Panc1 (cell line): ENCODE data around the gene FGD2. TPM values are rescaled to one million over a fixed set of nuclear protein-coding genes. Genes with fewer than 3 reads are reported as not detected.

ENCODE experiments used
- ATAC-seq: fragments of 200-7000 bp; cut with Tn5 transposase; 2 replicates; pipeline ENCODE4 v1.9.1; 2020; ENCODE audit warnings: mild to moderate bottlenecking, moderate library complexity
- BruUV-seq: library from RNA; stranded (reverse); fragments of 400-500 nt; replicated peaks from 2 replicates; lab custom pipeline; 2021; lab: Mats Ljungman, UMichigan
- CTCF ChIA-PET: fragments of 300-600 bp; sonication (Branson Sonifier 250); formaldehyde crosslinking; loops from one replicate; lab custom pipeline; 2022; ENCODE audit warnings: antibody characterized with exemption; lab: Charles Lee
- POLR2A ChIA-PET: fragments of 300-600 bp; sonication (Branson Sonifier 250); formaldehyde crosslinking; loops from one replicate; lab custom pipeline; 2022; ENCODE audit warnings: antibody characterized with exemption; lab: Charles Lee
- DNase-seq: peaks from one replicate; pipeline ENCODE4 v3.0.0-alpha.2; 2010; ENCODE audit warnings: low read depth, low spot score
- H3K27ac ChIP-seq: 2 replicates; pipeline ENCODE4 v1.5.1; 2011; ENCODE audit warnings: mild to moderate bottlenecking, low read length, inconsistent platforms
- H3K27me3 ChIP-seq: fragments of 200-500 bp; sonication (Bioruptor generic); 2 replicates; pipeline ENCODE4 v1.6.0; 2014; ENCODE audit warnings: low read length, inconsistent platforms; ENCODE audit not compliant: control insufficient read depth, insufficient read depth
- H3K36me3 ChIP-seq: fragments of 200-500 bp; sonication (Bioruptor generic); 2 replicates; pipeline ENCODE4 v1.5.1; 2014; ENCODE audit warnings: inconsistent platforms, mild to moderate bottlenecking, low read length, moderate library complexity; ENCODE audit not compliant: control insufficient read depth, insufficient read depth
- H3K4me1 ChIP-seq: 2 replicates; pipeline ENCODE4 v1.5.1; 2011; ENCODE audit warnings: inconsistent platforms, mild to moderate bottlenecking, low read length, moderate library complexity; ENCODE audit not compliant: control insufficient read depth, insufficient read depth
- H3K4me3 ChIP-seq, 2 experiments: 2 replicates each; pipeline ENCODE4 v1.5.1; 2011 to 2012; ENCODE audit warnings: low read depth in 2 of 2, low read length in 2 of 2, mild to moderate bottlenecking in 2 of 2, inconsistent platforms in 1 of 2, moderate library complexity in 1 of 2
- H3K9me3 ChIP-seq: fragments of 200-500 bp; sonication (Bioruptor generic); 2 replicates; pipeline ENCODE4 v1.5.1; 2014; ENCODE audit warnings: low read depth, mild to moderate bottlenecking, inconsistent platforms, low read length, moderate library complexity; ENCODE audit not compliant: control insufficient read depth, insufficient read depth
- POLR2AphosphoS5 ChIP-seq: IDR thresholded peaks from 2 replicates; pipeline ENCODE4 v1.6.1; 2012; ENCODE audit warnings: mild to moderate bottlenecking, low read depth, low read length, moderate library complexity
- SIN3A ChIP-seq: IDR thresholded peaks from 2 replicates; pipeline ENCODE4 v1.6.1; 2012; ENCODE audit warnings: low read depth, mild to moderate bottlenecking, low read length, moderate library complexity, borderline replicate concordance; ENCODE audit not compliant: insufficient read depth
- TCF7L2 ChIP-seq: IDR thresholded peaks from 2 replicates; pipeline ENCODE4 v1.6.1; 2011; ENCODE audit warnings: mild to moderate bottlenecking, low read depth, low read length, inconsistent platforms
- in situ Hi-C: cut with HindIII; loops from 2 replicates; pipeline ENCODE4 v1.10.0; 2016; ENCODE audit warnings: low sequenced_read_pairs, low pct_unique_long_range_greater_than_20kb
- intact Hi-C: fragments of 100-400 bp; cut with micrococcal nuclease; formaldehyde crosslinking; loops from one replicate; pipeline ENCODE4 v1.10.0; 2022; ENCODE audit not compliant: unreplicated experiment
- total RNA-seq: library from RNA; stranded (reverse); gene quantifications from one replicate; pipeline ENCODE4 v1.2.1, GENCODE V29; 2021; ENCODE audit not compliant: unreplicated experiment
- TF ChIP-seq, protein P1 (sequence below): fragments of 450-650 bp; IDR thresholded peaks from 2 replicates; pipeline ENCODE4 v1.5.1; 2017; ENCODE audit warnings: mild to moderate bottlenecking
- TF ChIP-seq, protein P2 (sequence below), 2 experiments: IDR thresholded peaks; 2 replicates each; pipeline ENCODE4 v1.6.1; 2011 to 2012; ENCODE audit warnings: low read depth in 2 of 2, control low read depth in 1 of 2, low read length in 1 of 2, mild to moderate bottlenecking in 1 of 2, moderate library complexity in 1 of 2; ENCODE audit not compliant: insufficient read depth in 1 of 2

FGD2 gene
- total RNA-seq, 1 experiment from 2014 or later = 0.10 TPM

DNA sequence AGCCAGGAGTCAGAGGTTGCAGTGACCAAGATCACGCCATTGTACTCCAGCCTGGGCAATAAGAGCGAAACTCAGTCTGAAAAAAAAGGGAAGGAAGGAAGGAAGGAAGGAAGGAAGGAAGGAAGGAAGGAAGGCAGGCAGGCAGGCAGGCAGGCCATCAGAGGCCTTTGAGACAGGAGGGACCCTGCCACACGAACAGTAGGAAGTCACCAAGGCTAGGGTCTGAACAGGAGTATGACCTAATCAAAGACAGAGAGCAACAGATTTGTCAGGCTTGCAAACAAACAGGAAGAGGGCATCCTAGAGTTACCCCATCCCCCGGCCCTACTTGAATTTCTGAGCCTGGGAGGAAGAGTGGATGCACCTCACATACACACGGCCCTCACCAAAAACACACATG, 67.1 kb downstream of the FGD2 start:
- no peak for ATAC-seq
- Histone ChIP-seq H3K36me3 (no peaks in the 10 kb centered on the region), H3K9me3 (0 out of 2 replicates have a peak, but pooled peaks cover 7% of the 10 kb centered on the region), H3K27me3 (no peaks in the 10 kb centered on the region), H3K4me1 (no peaks in the 10 kb centered on the region), H3K4me3 (no peak overlapping the region), H3K27ac (no peak overlapping the region)
- DNase-seq = no peak
- CTCF ChIA-PET = no interaction called here
- BruUV-seq = no TSS peak
- intact Hi-C loops = no loop called here
- TF ChIP-seq, protein P1, sequence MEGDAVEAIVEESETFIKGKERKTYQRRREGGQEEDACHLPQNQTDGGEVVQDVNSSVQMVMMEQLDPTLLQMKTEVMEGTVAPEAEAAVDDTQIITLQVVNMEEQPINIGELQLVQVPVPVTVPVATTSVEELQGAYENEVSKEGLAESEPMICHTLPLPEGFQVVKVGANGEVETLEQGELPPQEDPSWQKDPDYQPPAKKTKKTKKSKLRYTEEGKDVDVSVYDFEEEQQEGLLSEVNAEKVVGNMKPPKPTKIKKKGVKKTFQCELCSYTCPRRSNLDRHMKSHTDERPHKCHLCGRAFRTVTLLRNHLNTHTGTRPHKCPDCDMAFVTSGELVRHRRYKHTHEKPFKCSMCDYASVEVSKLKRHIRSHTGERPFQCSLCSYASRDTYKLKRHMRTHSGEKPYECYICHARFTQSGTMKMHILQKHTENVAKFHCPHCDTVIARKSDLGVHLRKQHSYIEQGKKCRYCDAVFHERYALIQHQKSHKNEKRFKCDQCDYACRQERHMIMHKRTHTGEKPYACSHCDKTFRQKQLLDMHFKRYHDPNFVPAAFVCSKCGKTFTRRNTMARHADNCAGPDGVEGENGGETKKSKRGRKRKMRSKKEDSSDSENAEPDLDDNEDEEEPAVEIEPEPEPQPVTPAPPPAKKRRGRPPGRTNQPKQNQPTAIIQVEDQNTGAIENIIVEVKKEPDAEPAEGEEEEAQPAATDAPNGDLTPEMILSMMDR = no peak
- TF ChIP-seq, protein P2, sequence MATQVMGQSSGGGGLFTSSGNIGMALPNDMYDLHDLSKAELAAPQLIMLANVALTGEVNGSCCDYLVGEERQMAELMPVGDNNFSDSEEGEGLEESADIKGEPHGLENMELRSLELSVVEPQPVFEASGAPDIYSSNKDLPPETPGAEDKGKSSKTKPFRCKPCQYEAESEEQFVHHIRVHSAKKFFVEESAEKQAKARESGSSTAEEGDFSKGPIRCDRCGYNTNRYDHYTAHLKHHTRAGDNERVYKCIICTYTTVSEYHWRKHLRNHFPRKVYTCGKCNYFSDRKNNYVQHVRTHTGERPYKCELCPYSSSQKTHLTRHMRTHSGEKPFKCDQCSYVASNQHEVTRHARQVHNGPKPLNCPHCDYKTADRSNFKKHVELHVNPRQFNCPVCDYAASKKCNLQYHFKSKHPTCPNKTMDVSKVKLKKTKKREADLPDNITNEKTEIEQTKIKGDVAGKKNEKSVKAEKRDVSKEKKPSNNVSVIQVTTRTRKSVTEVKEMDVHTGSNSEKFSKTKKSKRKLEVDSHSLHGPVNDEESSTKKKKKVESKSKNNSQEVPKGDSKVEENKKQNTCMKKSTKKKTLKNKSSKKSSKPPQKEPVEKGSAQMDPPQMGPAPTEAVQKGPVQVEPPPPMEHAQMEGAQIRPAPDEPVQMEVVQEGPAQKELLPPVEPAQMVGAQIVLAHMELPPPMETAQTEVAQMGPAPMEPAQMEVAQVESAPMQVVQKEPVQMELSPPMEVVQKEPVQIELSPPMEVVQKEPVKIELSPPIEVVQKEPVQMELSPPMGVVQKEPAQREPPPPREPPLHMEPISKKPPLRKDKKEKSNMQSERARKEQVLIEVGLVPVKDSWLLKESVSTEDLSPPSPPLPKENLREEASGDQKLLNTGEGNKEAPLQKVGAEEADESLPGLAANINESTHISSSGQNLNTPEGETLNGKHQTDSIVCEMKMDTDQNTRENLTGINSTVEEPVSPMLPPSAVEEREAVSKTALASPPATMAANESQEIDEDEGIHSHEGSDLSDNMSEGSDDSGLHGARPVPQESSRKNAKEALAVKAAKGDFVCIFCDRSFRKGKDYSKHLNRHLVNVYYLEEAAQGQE (IDR thresholded peaks at IDR 0.05; ENCODE audit: insufficient read depth in 1 of 2, low read depth in 2 of 2, low read length in 1 of 2) = no peak
- no peak for TF ChIP-seq SIN3A
- no peak for TF ChIP-seq TCF7L2
- POLR2A ChIA-PET = no interaction called here
- in situ Hi-C loops = no loop called here

DNA sequence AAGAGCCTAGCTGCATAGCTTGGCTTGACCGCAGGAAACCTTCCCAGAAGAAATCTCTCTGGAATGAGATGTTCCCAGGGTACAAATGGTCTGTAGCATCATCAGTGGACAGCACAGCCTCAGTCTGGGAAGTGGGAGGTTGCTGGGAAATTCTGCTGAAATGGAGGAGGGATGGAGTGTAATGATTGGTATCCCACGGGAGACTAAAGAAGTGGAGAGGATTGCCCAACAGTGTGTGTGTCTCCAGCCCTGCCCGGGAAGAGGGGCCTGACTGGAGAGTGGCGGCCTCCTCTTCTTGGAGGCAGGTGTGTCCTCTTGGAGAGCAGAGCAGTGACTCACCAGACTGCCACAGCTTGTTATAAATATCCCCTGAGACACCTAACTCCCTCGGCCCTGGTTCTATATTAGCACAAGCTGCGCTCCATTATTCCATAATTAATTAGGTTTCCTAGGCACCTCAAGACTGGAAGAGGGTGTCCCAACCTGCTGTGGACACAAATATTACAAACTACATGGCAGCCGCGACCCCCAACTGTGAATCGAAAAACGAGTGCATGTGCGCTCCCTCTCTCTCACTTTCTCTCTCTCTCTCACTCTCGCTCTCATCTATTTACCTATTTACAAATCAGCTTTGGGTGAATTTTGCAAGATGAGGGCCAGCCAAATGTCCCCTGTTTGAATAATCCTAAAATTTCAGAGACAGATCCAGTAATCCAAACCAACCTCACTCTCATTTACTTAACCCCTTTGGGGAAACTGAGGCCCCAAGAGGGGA, 68.8 kb downstream of the FGD2 start:
- DNase-seq = no peak
- TF ChIP-seq, protein P2 (IDR thresholded peaks at IDR 0.05; ENCODE audit: insufficient read depth in 1 of 2, low read depth in 2 of 2, low read length in 1 of 2) = no peak
- no peak for TF ChIP-seq POLR2AphosphoS5
- TF ChIP-seq SIN3A = no peak
- TF ChIP-seq TCF7L2 = no peak
- TF ChIP-seq, protein P1 = no peak
- 0 out of 2 replicates have a peak, but pooled peaks cover 7% of the 10 kb centered on the region for H3K9me3 ChIP-seq
- no TSS peak for BruUV-seq
- H3K27ac ChIP-seq = no peak overlapping the region
- CTCF ChIA-PET = no interaction called here
- H3K4me1 ChIP-seq = no peaks in the 10 kb centered on the region
- POLR2A ChIA-PET = no interaction called here
- no peak; the same call in 1 of the 2 replicates for ATAC-seq
- in situ Hi-C loops = no loop called here
- H3K4me3 ChIP-seq = no peak overlapping the region
- H3K27me3 ChIP-seq = no peaks in the 10 kb centered on the region
- intact Hi-C loops = no loop called here
- no peaks in the 10 kb centered on the region for H3K36me3 ChIP-seq
